Peyer's patch (tissue), 4 donors: Measurements from ENCODE around the gene CAP2.
"Not testable (repeated sequence)": the region's sequence is repeated elsewhere in the genome, so short reads cannot be mapped to it uniquely, and the experiment has no call there.

ENCODE experiments used
- POLR2A ChIP-seq, 2 donors: fragments of 450-650 bp; IDR thresholded peaks; one replicate each; pipeline ENCODE4 v1.5.1; 2017; ENCODE audit warnings: antibody characterized with exemption in 2 of 2, mild to moderate bottlenecking in 2 of 2, moderate library complexity in 2 of 2
- TF ChIP-seq, protein P1 (sequence below), 6 experiments: fragments of 450-650 bp in 4 of 6; fragments of 200-600 bp in 2 of 6; sonication (generic) in 1 of 6; IDR thresholded peaks; one replicate each; pipeline ENCODE4 v1.5.1; 2017 to 2019; ENCODE audit warnings: antibody characterized with exemption in 6 of 6, mild to moderate bottlenecking in 3 of 6, moderate library complexity in 1 of 6

DNA sequence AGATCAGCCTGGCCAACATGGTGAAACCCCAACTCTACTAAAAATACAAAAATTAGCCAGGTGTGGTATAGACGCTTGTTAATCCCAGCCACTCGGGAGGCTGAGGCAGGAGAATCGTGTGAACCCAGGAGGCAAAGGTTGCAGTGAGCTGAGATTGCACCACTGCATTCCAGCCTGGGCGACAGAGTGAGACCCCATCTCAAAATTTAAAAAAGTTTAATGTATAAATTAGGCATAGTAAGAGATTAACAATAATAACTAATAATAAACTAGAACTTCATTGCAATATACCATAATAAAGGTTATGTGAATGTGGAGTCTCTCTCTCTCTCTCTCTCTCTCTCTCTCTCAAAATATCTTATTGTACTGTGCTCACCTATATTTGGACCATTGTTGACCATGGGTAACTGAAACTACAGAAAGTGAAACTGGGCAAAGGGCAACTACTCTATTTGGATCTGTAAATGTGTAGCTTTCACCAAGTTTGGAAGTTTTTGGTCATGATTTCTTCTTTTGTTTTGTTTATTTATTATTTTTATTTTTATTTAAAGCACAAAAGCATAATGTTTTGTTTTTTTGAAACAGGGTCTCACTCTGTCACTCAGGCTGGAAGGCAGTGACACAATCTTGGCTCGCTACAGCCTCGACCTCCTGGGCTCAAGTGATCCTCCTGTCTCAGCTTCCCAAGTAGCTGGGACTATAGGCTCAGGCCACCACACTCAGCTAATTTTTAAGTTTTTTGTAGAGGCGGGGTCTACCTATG is 12.0 kb downstream of the CAP2 start:
- TF ChIP-seq, protein P1, sequence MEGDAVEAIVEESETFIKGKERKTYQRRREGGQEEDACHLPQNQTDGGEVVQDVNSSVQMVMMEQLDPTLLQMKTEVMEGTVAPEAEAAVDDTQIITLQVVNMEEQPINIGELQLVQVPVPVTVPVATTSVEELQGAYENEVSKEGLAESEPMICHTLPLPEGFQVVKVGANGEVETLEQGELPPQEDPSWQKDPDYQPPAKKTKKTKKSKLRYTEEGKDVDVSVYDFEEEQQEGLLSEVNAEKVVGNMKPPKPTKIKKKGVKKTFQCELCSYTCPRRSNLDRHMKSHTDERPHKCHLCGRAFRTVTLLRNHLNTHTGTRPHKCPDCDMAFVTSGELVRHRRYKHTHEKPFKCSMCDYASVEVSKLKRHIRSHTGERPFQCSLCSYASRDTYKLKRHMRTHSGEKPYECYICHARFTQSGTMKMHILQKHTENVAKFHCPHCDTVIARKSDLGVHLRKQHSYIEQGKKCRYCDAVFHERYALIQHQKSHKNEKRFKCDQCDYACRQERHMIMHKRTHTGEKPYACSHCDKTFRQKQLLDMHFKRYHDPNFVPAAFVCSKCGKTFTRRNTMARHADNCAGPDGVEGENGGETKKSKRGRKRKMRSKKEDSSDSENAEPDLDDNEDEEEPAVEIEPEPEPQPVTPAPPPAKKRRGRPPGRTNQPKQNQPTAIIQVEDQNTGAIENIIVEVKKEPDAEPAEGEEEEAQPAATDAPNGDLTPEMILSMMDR (IDR thresholded peaks at IDR 0.05) = not testable (repeated sequence)
- TF ChIP-seq POLR2A (IDR thresholded peaks at IDR 0.05) = not testable (repeated sequence)
